GM12874 (cell line): ENCODE data around the gene KRT78.

Experiments
- CTCF ChIP-seq: IDR thresholded peaks from 2 replicates; pipeline ENCODE4 v1.5.1; 2011; ENCODE audit warnings: low read depth, mild to moderate bottlenecking, control low read depth, low read length, moderate library complexity; ENCODE audit not compliant: insufficient read depth

The KRT78 gene

GRCh38 chr12:52792185-52793029, 56.4 kb downstream of the KRT78 start:
- no peak for TF ChIP-seq CTCF

- no peak for TF ChIP-seq CTCF
These were observed 57.3 kb downstream of the KRT78 start for GRCh38 chr12:52791271-52792184.

GRCh38 chr12:52790427-52791270, 58.1 kb downstream of the KRT78 start:
- no peak for TF ChIP-seq CTCF

- TF ChIP-seq CTCF: no peak
These were observed 59.0 kb downstream of the KRT78 start for GRCh38 chr12:52789637-52790426.

- no peak for TF ChIP-seq CTCF
These were observed 59.7 kb downstream of the KRT78 start for GRCh38 chr12:52788876-52789636.

- TF ChIP-seq CTCF: no peak
These were observed 60.5 kb downstream of the KRT78 start for GRCh38 chr12:52788192-52788875.
